GM12874 (cell line): ENCODE results near the gene IWS1.

Experiments
- TF ChIP-seq, protein P1 (sequence below): IDR thresholded peaks from 2 replicates; pipeline ENCODE4 v1.5.1; 2011; ENCODE audit warnings: low read depth, mild to moderate bottlenecking, control low read depth, low read length, moderate library complexity; ENCODE audit not compliant: insufficient read depth

Gene IWS1

DNA sequence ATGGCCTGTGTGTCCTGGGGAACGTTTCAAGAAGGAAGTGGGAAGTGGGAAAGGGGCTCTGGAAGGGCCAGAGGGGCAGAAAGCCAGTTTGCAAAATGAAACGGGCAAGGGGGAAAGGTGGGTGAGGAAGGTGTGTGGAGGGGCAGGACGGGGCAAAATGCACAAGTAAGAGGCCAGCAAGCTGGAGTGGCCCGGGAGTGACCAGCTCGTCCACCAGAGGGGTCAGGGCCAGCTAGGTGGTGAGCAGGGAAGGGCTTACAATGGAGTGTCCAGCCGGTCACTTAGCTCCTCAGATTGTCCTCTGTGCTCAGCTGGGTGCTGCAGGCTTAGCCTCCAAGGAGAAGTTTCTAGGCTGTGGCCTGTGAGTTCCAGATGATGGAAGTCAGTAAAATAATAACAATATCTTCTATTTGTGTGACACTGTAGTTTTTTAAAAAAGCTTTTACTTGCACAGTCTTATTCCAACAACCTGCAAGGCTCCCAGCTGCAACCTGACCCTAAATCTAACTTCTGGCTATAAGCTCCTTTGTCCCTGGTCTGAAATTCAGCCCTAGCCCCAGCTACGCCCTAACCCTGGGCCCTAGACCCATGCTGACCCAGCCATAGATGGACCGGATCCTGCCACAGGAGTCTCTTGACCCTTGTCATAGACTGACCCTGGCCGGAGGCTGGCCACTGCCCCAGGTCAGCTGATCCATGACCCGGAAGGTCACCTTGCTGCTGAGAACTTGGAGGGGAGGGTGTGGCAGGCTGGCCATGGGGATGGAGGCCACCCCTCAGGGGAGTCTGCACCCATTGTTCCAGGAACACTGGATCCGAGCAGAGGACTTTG is 38.4 kb upstream of the IWS1 start:
- TF ChIP-seq, protein P1, sequence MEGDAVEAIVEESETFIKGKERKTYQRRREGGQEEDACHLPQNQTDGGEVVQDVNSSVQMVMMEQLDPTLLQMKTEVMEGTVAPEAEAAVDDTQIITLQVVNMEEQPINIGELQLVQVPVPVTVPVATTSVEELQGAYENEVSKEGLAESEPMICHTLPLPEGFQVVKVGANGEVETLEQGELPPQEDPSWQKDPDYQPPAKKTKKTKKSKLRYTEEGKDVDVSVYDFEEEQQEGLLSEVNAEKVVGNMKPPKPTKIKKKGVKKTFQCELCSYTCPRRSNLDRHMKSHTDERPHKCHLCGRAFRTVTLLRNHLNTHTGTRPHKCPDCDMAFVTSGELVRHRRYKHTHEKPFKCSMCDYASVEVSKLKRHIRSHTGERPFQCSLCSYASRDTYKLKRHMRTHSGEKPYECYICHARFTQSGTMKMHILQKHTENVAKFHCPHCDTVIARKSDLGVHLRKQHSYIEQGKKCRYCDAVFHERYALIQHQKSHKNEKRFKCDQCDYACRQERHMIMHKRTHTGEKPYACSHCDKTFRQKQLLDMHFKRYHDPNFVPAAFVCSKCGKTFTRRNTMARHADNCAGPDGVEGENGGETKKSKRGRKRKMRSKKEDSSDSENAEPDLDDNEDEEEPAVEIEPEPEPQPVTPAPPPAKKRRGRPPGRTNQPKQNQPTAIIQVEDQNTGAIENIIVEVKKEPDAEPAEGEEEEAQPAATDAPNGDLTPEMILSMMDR, result no peak

DNA sequence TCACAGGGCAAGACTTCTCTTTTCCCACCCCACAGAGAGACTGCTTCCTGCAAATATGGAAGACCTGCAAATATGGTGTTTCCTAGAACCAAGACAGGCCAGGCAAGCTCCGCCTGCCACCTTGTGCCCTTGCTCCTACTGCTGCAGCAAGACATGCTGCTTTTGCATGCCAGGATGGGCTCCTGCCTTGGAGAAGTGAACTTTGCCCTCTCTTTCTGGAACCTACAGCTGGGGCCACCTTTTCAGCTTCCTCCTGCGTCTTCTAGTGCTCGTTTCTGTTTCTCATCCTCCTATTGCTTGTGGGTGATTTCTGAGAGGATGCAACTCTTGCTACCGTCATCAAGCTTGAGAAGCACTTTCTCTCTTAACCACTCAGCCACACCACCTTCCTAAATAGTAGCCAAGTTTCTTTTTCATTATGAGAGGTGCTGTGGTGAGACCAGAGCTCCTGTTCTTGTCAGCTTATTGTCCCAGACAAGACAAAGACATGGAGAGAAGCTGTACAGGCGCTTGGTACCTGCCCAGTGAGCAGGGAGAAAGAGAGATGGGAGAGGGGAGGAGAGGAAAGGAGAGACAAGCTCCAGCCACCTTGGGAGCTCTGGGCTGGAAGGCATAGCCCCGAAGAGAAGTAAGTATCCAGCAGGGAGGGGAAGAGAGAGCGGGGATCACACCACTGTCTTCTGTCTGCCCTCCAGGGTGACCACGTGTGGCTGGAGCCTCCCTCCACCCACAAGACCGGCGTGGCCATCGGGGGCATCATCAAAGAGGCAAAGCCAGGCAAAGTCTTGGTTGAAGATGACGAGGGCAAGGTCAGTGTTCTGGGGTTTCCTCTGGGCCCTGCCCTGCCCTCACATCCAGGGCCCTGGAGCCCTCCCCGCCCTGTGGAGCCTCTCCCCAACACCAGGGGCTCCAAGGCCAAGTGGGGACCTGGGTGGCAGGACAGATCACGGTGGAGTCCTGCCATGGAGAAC is 37.5 kb upstream of the IWS1 start:
- TF ChIP-seq, protein P1, result no peak

DNA sequence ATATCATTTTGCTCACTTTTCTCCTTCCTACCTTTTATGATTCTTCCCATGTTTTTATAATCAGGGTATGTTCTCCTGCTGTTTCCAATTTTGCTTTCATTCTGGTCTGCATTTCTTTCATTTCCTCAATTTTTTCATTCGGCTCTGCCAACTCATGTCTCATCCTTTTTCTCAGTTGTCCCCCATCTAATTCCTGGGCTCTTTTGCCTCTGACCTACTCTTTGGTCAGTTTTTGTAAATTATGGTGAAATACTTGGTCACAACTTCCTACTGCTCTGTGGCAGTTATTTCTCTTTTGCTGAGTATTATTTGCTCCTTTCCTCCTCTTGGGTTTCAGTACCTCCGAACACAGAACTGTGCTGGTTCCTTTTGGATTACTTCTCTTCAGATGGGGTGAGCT is 36.6 kb upstream of the IWS1 start:
- TF ChIP-seq, protein P1, result no peak

DNA sequence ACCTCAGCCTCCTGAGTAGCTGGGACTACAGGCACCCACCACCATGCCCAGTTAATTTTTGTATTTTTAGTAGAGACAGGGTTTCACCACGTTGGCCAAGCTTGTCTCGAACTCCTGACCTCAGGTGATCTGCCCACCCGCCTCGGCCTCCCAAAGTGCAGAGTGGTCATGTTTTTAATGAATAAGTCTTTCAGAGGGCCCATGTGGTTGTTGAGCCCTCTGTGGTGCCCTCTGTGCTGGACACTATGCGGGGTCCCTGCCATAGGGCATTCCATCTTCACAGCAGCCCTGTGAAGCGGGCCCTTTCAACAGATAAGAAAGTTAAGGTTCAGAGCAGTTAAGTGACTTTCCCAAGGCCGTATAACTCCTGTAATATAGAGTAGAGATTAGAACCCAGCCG is 35.1 kb upstream of the IWS1 start:
- TF ChIP-seq, protein P1, result no peak

DNA sequence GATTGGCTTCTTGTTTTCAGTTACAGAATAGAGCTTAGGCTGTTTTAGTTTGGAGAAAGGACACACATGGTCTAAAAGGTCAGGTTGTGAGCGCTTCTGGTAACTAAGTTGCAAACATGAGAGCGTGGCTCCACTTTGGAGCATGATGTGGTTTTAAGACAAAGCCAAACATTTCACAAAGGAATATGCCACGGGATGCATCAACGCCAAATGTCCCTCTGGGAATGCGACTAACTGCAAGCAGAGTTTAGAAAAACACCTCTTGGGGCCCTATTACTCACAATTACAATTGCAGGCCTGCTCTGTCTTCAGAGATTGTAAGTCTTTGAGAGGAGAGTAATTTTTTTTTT is 34.6 kb upstream of the IWS1 start:
- TF ChIP-seq, protein P1, result no peak

DNA sequence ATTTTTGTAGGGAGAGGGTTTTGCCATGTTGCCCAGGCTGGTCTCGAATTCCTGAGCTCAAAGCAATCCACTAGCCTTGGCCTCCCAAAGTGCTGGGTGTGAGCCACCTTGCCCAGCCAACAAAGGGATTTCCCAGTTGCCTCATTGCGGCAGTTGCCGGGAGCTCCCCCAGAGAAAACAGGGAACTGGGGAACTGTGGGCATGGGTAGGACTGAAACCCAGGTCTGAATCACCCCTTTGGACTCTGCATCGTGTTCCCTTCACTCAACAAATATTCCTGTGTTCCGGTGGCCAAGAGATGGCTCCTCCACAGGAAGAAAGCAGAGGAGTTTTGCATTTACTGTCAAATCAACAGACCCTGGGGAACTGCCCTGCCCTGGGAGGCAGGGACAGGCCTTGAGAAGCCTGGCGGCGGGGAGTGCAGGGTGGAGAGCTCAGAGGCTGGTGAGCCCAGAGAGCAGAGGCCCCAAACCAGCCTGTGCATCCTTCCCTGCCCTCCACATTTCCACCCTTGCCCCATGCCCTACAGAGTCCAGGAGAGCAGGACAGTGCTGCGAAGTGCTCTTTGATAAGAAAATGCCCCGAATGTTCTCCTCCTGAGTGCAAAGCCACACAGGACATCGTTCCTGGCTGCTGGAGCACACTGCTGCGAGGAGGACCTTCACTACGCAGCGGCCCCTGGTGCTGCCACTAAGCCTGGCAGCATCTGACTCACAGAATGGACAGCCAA is 34.1 kb upstream of the IWS1 start:
- TF ChIP-seq, protein P1, result no peak

DNA sequence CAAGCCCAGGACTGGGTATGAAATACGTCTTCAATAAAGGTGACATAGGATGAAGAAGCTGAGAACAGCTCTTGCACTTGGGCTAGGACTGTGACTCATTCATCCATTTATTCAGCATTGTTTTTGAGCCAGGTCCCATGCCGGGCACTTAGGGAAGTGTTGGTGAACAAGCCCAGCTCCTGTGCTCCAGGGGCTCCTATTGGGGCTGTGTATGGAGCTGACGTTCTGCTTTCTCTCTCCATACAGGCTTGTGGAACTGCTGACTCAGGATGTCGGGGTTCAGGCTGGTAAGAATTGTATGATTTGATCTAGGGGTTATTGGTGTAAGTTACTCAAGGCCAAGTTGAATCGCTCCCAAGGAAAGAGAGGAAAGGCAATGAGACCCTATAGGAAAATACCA is 33.2 kb upstream of the IWS1 start:
- TF ChIP-seq, protein P1, result no peak
